ENCODE measurements around the gene AMPD2. TPM values are rescaled to one million over a fixed set of nuclear protein-coding genes. Genes with fewer than 3 reads are reported as not detected.
A peak's percentile ranks its signal among the peaks of the same experiment; 100 is the strongest.
"Not testable (repeated sequence)": the region's sequence is repeated elsewhere in the genome, so short reads cannot be mapped to it uniquely, and the experiment has no call there.

Gene AMPD2
- total and polyA plus RNA-seq, 2 donors (not counting 3 experiments of a cell fraction or from before 2014, with no cell fraction given), result 69.4 TPM

DNA sequence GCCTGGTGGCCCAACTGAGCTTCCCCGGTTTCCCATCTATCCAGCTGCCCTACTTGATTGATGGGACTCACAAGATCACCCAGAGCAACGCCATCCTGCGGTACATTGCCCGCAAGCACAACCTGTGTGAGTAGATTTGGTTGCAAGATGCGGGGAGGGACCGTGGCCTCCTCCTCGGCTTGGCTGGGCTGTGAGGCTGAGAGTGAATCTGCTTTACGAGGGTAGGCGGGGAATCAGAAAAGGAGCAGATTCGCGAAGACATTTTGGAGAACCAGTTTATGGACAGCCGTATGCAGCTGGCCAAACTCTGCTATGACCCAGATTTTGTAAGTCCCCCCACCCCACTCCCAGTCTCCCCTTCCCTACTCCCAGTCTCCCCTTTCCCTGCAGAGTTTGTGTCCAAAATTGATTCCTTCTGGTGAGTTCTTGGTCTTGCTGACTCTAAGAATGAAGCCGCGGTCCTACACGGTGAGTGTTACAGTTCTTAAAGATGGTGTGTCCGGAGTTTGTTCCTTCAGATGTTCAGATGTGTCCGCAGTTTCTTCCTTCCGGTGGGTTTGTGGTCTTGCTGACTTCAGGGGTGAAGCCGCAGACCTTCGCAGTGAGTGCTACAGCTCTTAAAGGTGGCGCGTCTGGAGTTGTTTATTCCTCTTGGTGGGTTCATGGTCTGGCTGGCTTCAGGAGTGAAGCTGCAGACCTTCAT is 49.8 kb downstream of the AMPD2 start:
- intact Hi-C loops (cut with micrococcal nuclease), result loop anchor here (5.0 kb wide), 1 partner anchor 93 kb away; the partner anchor contains the start of gene EPS8L3
- CTCF ChIA-PET, result interaction anchor here (0.7 to 1.0 kb wide), 3 partner anchors 29 to 315 kb away, joined by 3 read pairs; partner anchors contain the start of gene AHCYL1
- H3K9me1 ChIP-seq (replicated peaks; ENCODE audit: control insufficient read depth, extremely low read depth, insufficient read depth, low read length), result no peaks in the 10 kb centered on the region

GRCh38 chr1:109669949-109670302 is 50.3 kb downstream of the AMPD2 start:
- POLR2A ChIA-PET; dilution Hi-C loops (cut with MboI; ENCODE audit: extremely low pct_ligation_motif_present, low sequenced_read_pairs); H3K9me1 ChIP-seq (replicated peaks; ENCODE audit: control insufficient read depth, extremely low read depth, insufficient read depth, low read length); FAIRE-seq; BruUV-seq (replicated peaks); H3K79me2 ChIP-seq (ENCODE audit: control insufficient read depth, insufficient read depth, low read length); H3K27me3 ChIP-seq (ENCODE audit: control insufficient read depth in 2 of 2, insufficient read depth in 2 of 2, low read length in 2 of 2); H3K4me1 ChIP-seq (ENCODE audit: control insufficient read depth, extremely low read depth, insufficient read depth, low read length); H3K36me3 ChIP-seq (ENCODE audit: control insufficient read depth in 2 of 2, extremely low read depth in 1 of 2, insufficient read depth in 2 of 2, low read length in 2 of 2); H3K9me3 ChIP-seq (replicated peaks; ENCODE audit: control insufficient read depth, insufficient read depth, low read length); H3K4me3 ChIP-seq (replicated peaks in 1 of 3; ENCODE audit: insufficient read depth in 1 of 3, low read depth in 1 of 3, low read length in 3 of 3); H3K9ac ChIP-seq (replicated peaks; ENCODE audit: extremely low read depth, insufficient read depth, low read length); H3K27ac ChIP-seq (ENCODE audit: insufficient read depth, low read depth, low read length); H2AFZ ChIP-seq (ENCODE audit: low read depth, low read length); H3K4me2 ChIP-seq (ENCODE audit: insufficient read depth, low read length); H4K20me1 ChIP-seq (replicated peaks; ENCODE audit: control insufficient read depth, extremely low read depth, insufficient read depth, low read length): not testable (repeated sequence)
- intact Hi-C loops (cut with micrococcal nuclease), result loop anchor here (5.0 kb wide), 1 partner anchor 92 kb away; the partner anchor contains the start of gene EPS8L3
- DNase-seq (ENCODE audit: low read depth, low spot score), result peak; percentile 0
- CTCF ChIA-PET, result interaction anchor here (0.7 to 1.0 kb wide), 3 partner anchors 30 to 315 kb away, joined by 3 read pairs; partner anchors contain the start of gene AHCYL1

More for the DNA sequence above, 49.8 kb downstream of the AMPD2 start:
- H3K4me3 ChIP-seq (replicated peaks in 1 of 3; ENCODE audit: insufficient read depth in 1 of 3, low read depth in 1 of 3, low read length in 3 of 3), result no peak overlapping the region
- H4K20me1 ChIP-seq (replicated peaks; ENCODE audit: control insufficient read depth, extremely low read depth, insufficient read depth, low read length), result no peaks in the 10 kb centered on the region
- H3K9me3 ChIP-seq (replicated peaks; ENCODE audit: control insufficient read depth, insufficient read depth, low read length), result no peaks in the 10 kb centered on the region
- H3K4me2 ChIP-seq (ENCODE audit: insufficient read depth, low read length), result no peak overlapping the region
- H3K36me3 ChIP-seq (ENCODE audit: control insufficient read depth in 2 of 2, extremely low read depth in 1 of 2, insufficient read depth in 2 of 2, low read length in 2 of 2), result no peaks in the 10 kb centered on the region
- peak; percentile 0 for DNase-seq (ENCODE audit: low read depth, low spot score)
- no peaks in the 10 kb centered on the region for H3K27me3 ChIP-seq (ENCODE audit: control insufficient read depth in 2 of 2, insufficient read depth in 2 of 2, low read length in 2 of 2)
- H3K9ac ChIP-seq (replicated peaks; ENCODE audit: extremely low read depth, insufficient read depth, low read length), result no peak overlapping the region
- TF ChIP-seq FOS (IDR thresholded peaks at IDR 0.05; ENCODE audit: borderline replicate concordance, insufficient read depth, low read length) (no peak), MYC (IDR thresholded peaks at IDR 0.05; ENCODE audit: low read depth, low read length) (no peak), POLR2A (IDR thresholded peaks at IDR 0.05; ENCODE audit: low read depth, low read length) (no peak), MAX (IDR thresholded peaks at IDR 0.05; ENCODE audit: insufficient read depth, insufficient read length) (no peak), JUN (IDR thresholded peaks at IDR 0.05; ENCODE audit: borderline replicate concordance, insufficient read depth, insufficient read length, low read depth) (no peak), GATA2 (IDR thresholded peaks at IDR 0.05; ENCODE audit: insufficient read depth, insufficient read length, low read depth, low read length) (no peak), EZH2 (IDR thresholded peaks at IDR 0.05; ENCODE audit: borderline replicate concordance, low read depth, low read length, severe bottlenecking) (no peak), POLR2AphosphoS5 (IDR thresholded peaks at IDR 0.05; ENCODE audit: insufficient read depth, low read depth, low read length) (no peak)
- TF ChIP-seq, protein P1, sequence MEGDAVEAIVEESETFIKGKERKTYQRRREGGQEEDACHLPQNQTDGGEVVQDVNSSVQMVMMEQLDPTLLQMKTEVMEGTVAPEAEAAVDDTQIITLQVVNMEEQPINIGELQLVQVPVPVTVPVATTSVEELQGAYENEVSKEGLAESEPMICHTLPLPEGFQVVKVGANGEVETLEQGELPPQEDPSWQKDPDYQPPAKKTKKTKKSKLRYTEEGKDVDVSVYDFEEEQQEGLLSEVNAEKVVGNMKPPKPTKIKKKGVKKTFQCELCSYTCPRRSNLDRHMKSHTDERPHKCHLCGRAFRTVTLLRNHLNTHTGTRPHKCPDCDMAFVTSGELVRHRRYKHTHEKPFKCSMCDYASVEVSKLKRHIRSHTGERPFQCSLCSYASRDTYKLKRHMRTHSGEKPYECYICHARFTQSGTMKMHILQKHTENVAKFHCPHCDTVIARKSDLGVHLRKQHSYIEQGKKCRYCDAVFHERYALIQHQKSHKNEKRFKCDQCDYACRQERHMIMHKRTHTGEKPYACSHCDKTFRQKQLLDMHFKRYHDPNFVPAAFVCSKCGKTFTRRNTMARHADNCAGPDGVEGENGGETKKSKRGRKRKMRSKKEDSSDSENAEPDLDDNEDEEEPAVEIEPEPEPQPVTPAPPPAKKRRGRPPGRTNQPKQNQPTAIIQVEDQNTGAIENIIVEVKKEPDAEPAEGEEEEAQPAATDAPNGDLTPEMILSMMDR (IDR thresholded peaks at IDR 0.05; ENCODE audit: extremely low read depth in 1 of 2, insufficient read depth in 1 of 2, low read depth in 1 of 2, low read length in 2 of 2), result no peak
- H3K79me2 ChIP-seq (ENCODE audit: control insufficient read depth, insufficient read depth, low read length), result no peaks in the 10 kb centered on the region
- POLR2A ChIA-PET, result no interaction called here
- peaks cover 5% of the 10 kb centered on the region for H3K4me1 ChIP-seq (ENCODE audit: control insufficient read depth, extremely low read depth, insufficient read depth, low read length)
- dilution Hi-C loops (cut with MboI; ENCODE audit: extremely low pct_ligation_motif_present, low sequenced_read_pairs), result no loop called here
- no peak overlapping the region for H2AFZ ChIP-seq (ENCODE audit: low read depth, low read length)
- BruUV-seq (replicated peaks), result no TSS peak
- no peak for FAIRE-seq
- no peak overlapping the region for H3K27ac ChIP-seq (ENCODE audit: insufficient read depth, low read depth, low read length)
